Measurements from ENCODE around the gene BTG4.

- no peak for TF ChIP-seq POLR2A (IDR thresholded peaks at IDR 0.05; ENCODE audit: control extremely low read depth in 1 of 2, low read depth in 2 of 2, low read length in 2 of 2)
- no peak for TF ChIP-seq TCF12 (IDR thresholded peaks at IDR 0.05; ENCODE audit: low read depth, low read length)
- TF ChIP-seq JUND (IDR thresholded peaks at IDR 0.05; ENCODE audit: low read length), result no peak
- no peak for TF ChIP-seq CTCF (IDR thresholded peaks at IDR 0.05; ENCODE audit: control extremely low read depth in 1 of 3, insufficient read depth in 1 of 3, low read depth in 1 of 3, low read length in 3 of 3)
- no peak for TF ChIP-seq SUZ12 (IDR thresholded peaks at IDR 0.05; ENCODE audit: low read length)
- no peak for TF ChIP-seq USF2 (IDR thresholded peaks at IDR 0.05; ENCODE audit: low read length)
- no peak for TF ChIP-seq RAD21 (IDR thresholded peaks at IDR 0.05 in 1 of 2, conservative IDR thresholded peaks at IDR 0.05 in 1 of 2; ENCODE audit: low read depth in 2 of 2, low read length in 2 of 2)
- TF ChIP-seq GTF2F1 (IDR thresholded peaks at IDR 0.05; ENCODE audit: borderline replicate concordance, low read depth, low read length), result no peak
- no peak for TF ChIP-seq POLR2AphosphoS5 (IDR thresholded peaks at IDR 0.05; ENCODE audit: low read depth, low read length)
- no peak for TF ChIP-seq JUN (IDR thresholded peaks at IDR 0.05; ENCODE audit: low read depth, low read length)
- no peak for TF ChIP-seq MAX (IDR thresholded peaks at IDR 0.05)
- TF ChIP-seq SIN3A (conservative IDR thresholded peaks at IDR 0.05 in 1 of 2, IDR thresholded peaks at IDR 0.05 in 1 of 2; ENCODE audit: low read depth in 1 of 2, low read length in 2 of 2), result no peak
- no peak for TF ChIP-seq EGR1 (IDR thresholded peaks at IDR 0.05; ENCODE audit: borderline replicate concordance, low read depth, low read length)
- no peak for TF ChIP-seq YY1 (IDR thresholded peaks at IDR 0.05; ENCODE audit: low read depth, low read length)
These were observed 49.7 kb upstream of the BTG4 start for GRCh38 chr11:111561791-111562325.

All from H1 (cell line).